ENCODE results near the gene MEIOC. TPM values are rescaled to one million over a fixed set of nuclear protein-coding genes. Genes with fewer than 3 reads are reported as not detected.

MEIOC gene
- total and polyA plus RNA-seq, 2 of the 4 experiments (the other 2 are of a cell fraction) = 0.27 to 0.36 TPM

DNA sequence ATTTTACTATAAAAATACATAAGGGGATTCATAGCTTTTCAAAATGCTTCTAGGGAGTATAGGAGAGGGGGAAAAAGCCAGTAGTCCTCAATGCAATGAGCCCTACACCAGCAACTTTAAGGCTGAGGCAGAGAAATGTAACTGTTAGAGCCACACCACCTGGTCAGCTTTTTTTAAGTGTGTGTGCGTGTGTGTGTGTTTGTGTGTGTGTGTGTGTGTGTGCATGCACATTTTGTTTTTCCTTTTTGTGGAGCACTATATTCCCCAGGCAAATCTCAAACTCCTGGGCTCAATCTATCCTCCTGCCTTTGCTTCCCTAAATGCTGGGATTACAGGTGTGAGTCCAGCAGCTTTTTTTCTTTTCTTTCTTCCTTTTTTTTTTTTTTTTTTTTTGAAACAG lies 2.3 kb upstream of the MEIOC start:
- no peak overlapping the region for H3K56ac ChIP-seq (ENCODE audit: extremely low read depth, insufficient read depth, low read length)
- BruUV-seq (replicated peaks) = no TSS peak

More for the DNA sequence above, 2.3 kb upstream of the MEIOC start:
- no peaks in the 10 kb centered on the region for H3K4me1 ChIP-seq (ENCODE audit: control insufficient read depth, insufficient read depth, low read length)
- H3K14ac ChIP-seq (replicated peaks; ENCODE audit: low read depth, low read length) = no peak overlapping the region
- TF ChIP-seq CHD1 (IDR thresholded peaks at IDR 0.05; ENCODE audit: low read depth, low read length) (no peak), RAD21 (IDR thresholded peaks at IDR 0.05; ENCODE audit: low read length) (no peak), CTCF (conservative IDR thresholded peaks at IDR 0.05; ENCODE audit: low read depth, low read length) (no peak), POLR2A (IDR thresholded peaks at IDR 0.05; ENCODE audit: low read depth, low read length) (no peak), NFE2L2 (IDR thresholded peaks at IDR 0.05; ENCODE audit: low read depth, low read length) (no peak), RFX5 (IDR thresholded peaks at IDR 0.05; ENCODE audit: low read depth, low read length) (no peak), CEBPB (IDR thresholded peaks at IDR 0.05; ENCODE audit: low read depth, low read length) (no peak), MAZ (IDR thresholded peaks at IDR 0.05; ENCODE audit: borderline replicate concordance, low read depth, low read length) (no peak), BHLHE40 (IDR thresholded peaks at IDR 0.05; ENCODE audit: low read depth, low read length) (no peak), FOS (IDR thresholded peaks at IDR 0.05; ENCODE audit: low read depth, low read length) (no peak), USF2 (IDR thresholded peaks at IDR 0.05; ENCODE audit: low read depth, low read length) (no peak), MXI1 (IDR thresholded peaks at IDR 0.05; ENCODE audit: borderline replicate concordance, low read depth, low read length) (no peak)
- no peaks in the 10 kb centered on the region for H3K9me1 ChIP-seq (ENCODE audit: insufficient read depth, low read length)
- H3K18ac ChIP-seq (ENCODE audit: low read depth, low read length) = no peak overlapping the region
- no peak overlapping the region for H4K8ac ChIP-seq (ENCODE audit: low read depth in 2 of 2, low read length in 2 of 2)
- H4K91ac ChIP-seq (ENCODE audit: insufficient read depth, low read depth, low read length) = no peak overlapping the region
- H3K4me2 ChIP-seq (ENCODE audit: low read depth, low read length) = no peak overlapping the region
- H3K4me3 ChIP-seq (ENCODE audit: insufficient read depth, low read depth, low read length) = no peak overlapping the region
- no peaks in the 10 kb centered on the region for H4K20me1 ChIP-seq (ENCODE audit: insufficient read depth, low read length)
- H3K79me1 ChIP-seq (ENCODE audit: low read depth in 1 of 2, low read length in 2 of 2) = no peaks in the 10 kb centered on the region
- no peak overlapping the region for H3K4ac ChIP-seq (ENCODE audit: low read depth, low read length)
- no peak overlapping the region for H2AK5ac ChIP-seq (ENCODE audit: low read depth, low read length)
- H2AK9ac ChIP-seq (replicated peaks; ENCODE audit: low read depth, low read length, poor library complexity) = no peak overlapping the region
- in situ Hi-C loops (cut with MboI; ENCODE audit: low sequenced_read_pairs) (no loop called here), intact Hi-C loops (cut with micrococcal nuclease) (no loop called here), dilution Hi-C loops (cut with HindIII; ENCODE audit: low sequenced_read_pairs, unreplicated experiment) (no loop called here)
- H3K9ac ChIP-seq (ENCODE audit: low read depth, low read length) = no peak overlapping the region
- WGBS, 2 experiments (ENCODE audit: extremely low coverage in 2 of 2, insufficient read length in 1 of 2) = no CpG with 5 or more reads among the region's 1 CpG
- DNase-seq (no peak), ATAC-seq (ENCODE audit: low read depth) (no peak)
- no peak overlapping the region for H2BK120ac ChIP-seq (ENCODE audit: low read depth, low read length)
- H2BK5ac ChIP-seq (ENCODE audit: low read depth, low read length, poor library complexity, severe bottlenecking) = no peak overlapping the region
- H2BK20ac ChIP-seq (ENCODE audit: low read depth, low read length) = no peak overlapping the region
- no peak overlapping the region for H2BK15ac ChIP-seq (ENCODE audit: low read depth, low read length)
- H3K23ac ChIP-seq (ENCODE audit: low read depth, low read length) = no peak overlapping the region
- no peak overlapping the region for H2AFZ ChIP-seq (replicated peaks; ENCODE audit: low read length, poor library complexity)
- peaks cover 30% of the 10 kb centered on the region for H3K27me3 ChIP-seq (ENCODE audit: control insufficient read depth, insufficient read depth, low read length)
- H3K36me3 ChIP-seq (ENCODE audit: control insufficient read depth, insufficient read depth, low read length) = no peaks in the 10 kb centered on the region
- H3K9me3 ChIP-seq (ENCODE audit: control insufficient read depth, insufficient read depth, low read length) = peaks cover 10% of the 10 kb centered on the region
- CTCF ChIA-PET = no interaction called here
- no peak overlapping the region for H4K5ac ChIP-seq (ENCODE audit: low read depth, low read length)
- POLR2A ChIA-PET (ENCODE audit: unreplicated experiment) = interaction anchor here (0.6 kb wide), 1 partner anchor 104 kb away, joined by 3 read pairs; no protein-coding TSS in a partner anchor
- H3K27ac ChIP-seq (ENCODE audit: insufficient read depth, low read length) = no peak overlapping the region

Measured in IMR-90 (cell line).